Heart right ventricle (tissue), 16 donors: ENCODE measurements around the gene LCE1F. TPM values are rescaled to one million over a fixed set of nuclear protein-coding genes. Genes with fewer than 3 reads are reported as not detected.

ENCODE experiments used
- ATAC-seq, 8 donors: fragments of 200-7000 bp; cut with Tn5 transposase; one replicate each; pipeline ENCODE4 v1.9.1; 2020; ENCODE audit warnings: mild to moderate bottlenecking in 8 of 8, moderate library complexity in 8 of 8, moderate number of reproducible peaks in 1 of 8
- DNase-seq, 2 donors: peaks; one replicate each; pipeline ENCODE4 v3.0.0-alpha.2; 2020
- H3K27ac ChIP-seq, 10 donors: fragments of 200-600 bp; sonication (generic) in 2 of 10; one replicate each; pipeline versions ENCODE4 v1.5.0 to v1.8.0; 2020 to 2022; ENCODE audit warnings: mild to moderate bottlenecking in 3 of 10
- H3K27me3 ChIP-seq, 7 donors: fragments of 200-600 bp; one replicate each; pipeline ENCODE4 v1.8.0; 2021 to 2022; ENCODE audit warnings: mild to moderate bottlenecking in 2 of 7
- H3K36me3 ChIP-seq, 9 donors: fragments of 200-600 bp; sonication (generic) in 1 of 9; one replicate each; pipeline versions ENCODE4 v1.5.0 to v1.8.0; 2020 to 2022; ENCODE audit warnings: mild to moderate bottlenecking in 2 of 9
- H3K4me1 ChIP-seq, 9 donors: fragments of 200-600 bp; sonication (generic) in 1 of 9; one replicate each; pipeline versions ENCODE4 v1.5.0 to v1.8.0; 2020 to 2022; ENCODE audit warnings: mild to moderate bottlenecking in 4 of 9
- H3K4me3 ChIP-seq, 10 donors: fragments of 200-600 bp; sonication (generic) in 2 of 10; one replicate each; pipeline versions ENCODE4 v1.5.0 to v1.8.0; 2020 to 2022; ENCODE audit warnings: mild to moderate bottlenecking in 7 of 10, moderate library complexity in 2 of 10
- H3K9me3 ChIP-seq, 11 donors: fragments of 200-600 bp in 10 of 11; sonication (generic) in 2 of 11; one replicate each; pipeline versions ENCODE4 v1.5.0 to v1.8.0; 2013 to 2022; ENCODE audit warnings: mild to moderate bottlenecking in 2 of 11, control low read depth in 1 of 11, moderate library complexity in 1 of 11
- WGBS, 2 donors: extraction: QIAGEN DNeasy Blood & Tissue Kit; methylation state at CpG; one replicate each; pipeline ENCODE4 v1.1.7; 2013; ENCODE audit warnings: inconsistent platforms in 1 of 2; 5-methylcytosine and 5-hydroxymethylcytosine counted together
- intact Hi-C, 10 donors: fragments of 100-400 bp; cut with DNase I; formaldehyde crosslinking; loops; one replicate each; pipeline versions ENCODE4 v1.11.1 to v1.14.2; 2022
- polyA plus RNA-seq, 2 donors: library from polyadenylated mRNA; stranded (reverse); fragments of 200-250 nt; gene quantifications; one replicate each; pipeline ENCODE4 v1.2.3, GENCODE V29; 2013
- total RNA-seq, 10 donors: library from RNA; stranded (reverse); fragmentation: NEBNext Ultra II Directional in 3 of 10; extraction: Animal tissue kit (Norgen Biotek cat#: 25700) in 3 of 10; gene quantifications; one replicate each; pipeline versions ENCODE4 v1.2.1 to v1.2.4, GENCODE V29; 2021 to 2023
- TF ChIP-seq, protein P1 (sequence below), 9 donors: fragments of 200-600 bp; sonication (generic) in 2 of 9; IDR thresholded peaks; one replicate each; pipeline versions ENCODE4 v1.5.0 to v1.8.0; 2021 to 2022; ENCODE audit warnings: antibody characterized with exemption in 9 of 9, mild to moderate bottlenecking in 5 of 9, moderate library complexity in 1 of 9
- donor health status: Arrhythmogenic right ventricular cardiomyopathy.
- donor health status: ischemic (EF 13 %, LVEDD 7.1; RV severe dilation, severe dysfunction).
- donor health status: healthy with polysubstance abuse.
- donor health status: DM: no; HTN: yes; CAD: no.
- donor health status: DM: no; HTN: no; CAD: no.
- donor health status: ischemic (EF 25% LVEDD 6.9; RV normal size, moderate dysfunction).
- donor health status: ischemic (EF 25% LVEDD 5.7; RV mildly dilated, moderate dysfunction).
- donor health status: healthy.
- donor health status: DM: yes; HTN: yes; CAD: no.
- donor health status: Ischemic cardiomyopathy.
- donor health status: ischemic (EF 35%, LVEDD 5.7; RV mildly dilated, moderate dysfunction).
- donor health status: nonischemic (EF 11% LVEDD 7.7; RV severe dilation, severe dysfunction).
- donor health status: DM: yes; HTN: yes; CAD: no.
- donor health status: PGD.
- donor health status: ischemic (EF 29% LVEDD 5.4; RV normal size, mild dysfunction).
- donor health status: nonischemic (EF 23%, LVEDD 6.1; RV moderate dilation, normal function).

LCE1F gene
- total and polyA plus RNA-seq, 12 donors = not detected

DNA sequence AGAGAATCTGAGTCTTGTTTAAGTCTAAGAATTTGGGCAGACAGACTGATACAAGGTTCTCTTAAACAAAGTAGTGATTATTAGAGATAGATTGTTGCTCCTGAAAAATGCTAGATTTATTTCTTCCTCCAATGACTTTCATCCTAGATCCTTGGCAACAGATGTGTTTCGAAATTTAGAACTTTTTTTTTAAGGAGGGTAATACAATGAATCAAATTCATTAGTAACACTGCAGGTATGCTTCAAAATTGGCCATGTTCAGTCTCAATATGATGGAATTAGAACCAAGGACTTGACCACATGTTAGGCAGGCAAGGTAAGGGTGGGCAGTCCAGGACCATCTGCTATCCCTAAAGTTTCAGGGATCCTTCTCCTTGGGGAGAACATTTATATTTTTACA lies 4.5 kb upstream of the LCE1F start:
- no peaks in the 10 kb centered on the region for H3K36me3 ChIP-seq
- DNase-seq (no peak), ATAC-seq (no peak)
- peaks cover 0 to 7% (median 0%) of the 10 kb centered on the region in 7 donors for H3K27me3 ChIP-seq
- H3K9me3 ChIP-seq = peaks cover 0 to 3% (median 0%) of the 10 kb centered on the region in 11 donors
- WGBS, 2 donors = 59 to 74% methylated on average over 1 of the region's 1 CpG
- no peaks in the 10 kb centered on the region for H3K4me1 ChIP-seq
- no peak overlapping the region for H3K4me3 ChIP-seq
- no peak overlapping the region for H3K27ac ChIP-seq
- TF ChIP-seq, protein P1, sequence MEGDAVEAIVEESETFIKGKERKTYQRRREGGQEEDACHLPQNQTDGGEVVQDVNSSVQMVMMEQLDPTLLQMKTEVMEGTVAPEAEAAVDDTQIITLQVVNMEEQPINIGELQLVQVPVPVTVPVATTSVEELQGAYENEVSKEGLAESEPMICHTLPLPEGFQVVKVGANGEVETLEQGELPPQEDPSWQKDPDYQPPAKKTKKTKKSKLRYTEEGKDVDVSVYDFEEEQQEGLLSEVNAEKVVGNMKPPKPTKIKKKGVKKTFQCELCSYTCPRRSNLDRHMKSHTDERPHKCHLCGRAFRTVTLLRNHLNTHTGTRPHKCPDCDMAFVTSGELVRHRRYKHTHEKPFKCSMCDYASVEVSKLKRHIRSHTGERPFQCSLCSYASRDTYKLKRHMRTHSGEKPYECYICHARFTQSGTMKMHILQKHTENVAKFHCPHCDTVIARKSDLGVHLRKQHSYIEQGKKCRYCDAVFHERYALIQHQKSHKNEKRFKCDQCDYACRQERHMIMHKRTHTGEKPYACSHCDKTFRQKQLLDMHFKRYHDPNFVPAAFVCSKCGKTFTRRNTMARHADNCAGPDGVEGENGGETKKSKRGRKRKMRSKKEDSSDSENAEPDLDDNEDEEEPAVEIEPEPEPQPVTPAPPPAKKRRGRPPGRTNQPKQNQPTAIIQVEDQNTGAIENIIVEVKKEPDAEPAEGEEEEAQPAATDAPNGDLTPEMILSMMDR (IDR thresholded peaks at IDR 0.05) = no peak
- intact Hi-C loops = no loop called here

GRCh38 chr1:152776361-152776760 lies 1.4 kb downstream of the LCE1F start:
- WGBS, 2 donors = 77 to 81% methylated on average over 11 of the region's 11 CpGs

GRCh38 chr1:152777510-152778137 lies 2.7 kb downstream of the LCE1F start:
- Histone ChIP-seq H3K4me1 (no peaks in the 10 kb centered on the region), H3K27ac (no peak overlapping the region), H3K4me3 (no peak overlapping the region), H3K36me3 (no peaks in the 10 kb centered on the region), H3K27me3 (peaks cover 0 to 4% (median 0%) of the 10 kb centered on the region in 7 donors), H3K9me3 (peaks cover 0 to 6% (median 0%) of the 10 kb centered on the region in 11 donors)
- WGBS, 2 donors = 49 to 59% methylated on average over 4 of the region's 4 CpGs
- TF ChIP-seq, protein P1 (IDR thresholded peaks at IDR 0.05) = no peak
- intact Hi-C loops = no loop called here
- DNase-seq (no peak), ATAC-seq (no peak)

More at GRCh38 chr1:152776361-152776760, 1.4 kb downstream of the LCE1F start:
- Histone ChIP-seq H3K4me1 (no peaks in the 10 kb centered on the region), H3K36me3 (no peaks in the 10 kb centered on the region), H3K4me3 (no peak overlapping the region), H3K27me3 (peaks cover 0 to 4% (median 0%) of the 10 kb centered on the region in 7 donors), H3K9me3 (peaks cover 0 to 6% (median 0%) of the 10 kb centered on the region in 11 donors), H3K27ac (no peak overlapping the region)
- TF ChIP-seq, protein P1 (IDR thresholded peaks at IDR 0.05) = no peak
- ATAC-seq = no peak
- no peak for DNase-seq
- intact Hi-C loops = no loop called here

GRCh38 chr1:152783095-152783494 lies 8.2 kb downstream of the LCE1F start:
- TF ChIP-seq, protein P1 (IDR thresholded peaks at IDR 0.05) = no peak
- Histone ChIP-seq H3K9me3 (no peaks in the 10 kb centered on the region), H3K36me3 (no peaks in the 10 kb centered on the region), H3K4me1 (no peaks in the 10 kb centered on the region), H3K4me3 (no peak overlapping the region), H3K27ac (no peak overlapping the region), H3K27me3 (peaks cover 0 to 35% (median 7%) of the 10 kb centered on the region in 7 donors)
- no peak for ATAC-seq
- DNase-seq = no peak
- intact Hi-C loops = no loop called here
- 51 to 53% methylated on average over 2 of the region's 2 CpGs for WGBS, 2 donors
